KMS-11 (cell line): ENCODE results near the gene PSTK.

Experiments
- H2AFZ ChIP-seq: fragments of 200-600 bp; sonication (generic); 2 replicates; pipeline ENCODE4 v1.6.1; 2016; ENCODE audit warnings: antibody characterized with exemption, mixed run types, low read depth
- H3K27ac ChIP-seq: fragments of 200-600 bp; sonication (generic); 2 replicates; pipeline ENCODE4 v1.6.1; 2016; ENCODE audit warnings: mild to moderate bottlenecking, mixed run types
- H3K27me3 ChIP-seq: fragments of 200-600 bp; sonication (generic); 2 replicates; pipeline ENCODE4 v1.6.1; 2017; ENCODE audit warnings: mild to moderate bottlenecking, low read depth, mixed run types, moderate library complexity; ENCODE audit not compliant: insufficient read depth
- H3K36me3 ChIP-seq: fragments of 200-600 bp; sonication (generic); 2 replicates; pipeline ENCODE4 v1.6.1; 2017; ENCODE audit warnings: mild to moderate bottlenecking, mixed run types; ENCODE audit not compliant: insufficient read depth
- H3K4me1 ChIP-seq: fragments of 200-600 bp; sonication (generic); 2 replicates; pipeline ENCODE4 v1.6.1; 2016; ENCODE audit warnings: mild to moderate bottlenecking, low read depth, mixed run types; ENCODE audit not compliant: poor library complexity, severe bottlenecking
- H3K4me2 ChIP-seq: fragments of 200-600 bp; sonication (generic); 2 replicates; pipeline ENCODE4 v1.7.0; 2016; ENCODE audit warnings: mild to moderate bottlenecking, mixed run types
- H3K4me3 ChIP-seq: fragments of 200-600 bp; sonication (generic); IDR thresholded peaks from 2 replicates; pipeline ENCODE4 v1.6.1; 2017; ENCODE audit warnings: low read depth, low read length, mixed read lengths; ENCODE audit not compliant: insufficient read depth
- H3K79me2 ChIP-seq: fragments of 200-600 bp; sonication (generic); 2 replicates; pipeline ENCODE4 v1.6.1; 2016; ENCODE audit warnings: low read depth, mixed run types; ENCODE audit not compliant: insufficient read depth
- H3K9ac ChIP-seq: fragments of 200-600 bp; sonication (generic); 2 replicates; pipeline ENCODE4 v1.6.1; 2016; ENCODE audit warnings: mild to moderate bottlenecking, mixed run types
- H4K20me1 ChIP-seq: fragments of 200-600 bp; sonication (generic); 2 replicates; pipeline ENCODE4 v1.6.1; 2016; ENCODE audit warnings: mild to moderate bottlenecking, mixed run types; ENCODE audit not compliant: insufficient read depth
- TF ChIP-seq, protein P1 (sequence below): fragments of 200-600 bp; sonication (generic); conservative IDR thresholded peaks from 2 replicates; pipeline ENCODE4 v1.6.1; 2017; ENCODE audit warnings: low read depth, mild to moderate bottlenecking, antibody characterized with exemption, low read length, moderate library complexity, mixed read lengths

The PSTK gene

DNA sequence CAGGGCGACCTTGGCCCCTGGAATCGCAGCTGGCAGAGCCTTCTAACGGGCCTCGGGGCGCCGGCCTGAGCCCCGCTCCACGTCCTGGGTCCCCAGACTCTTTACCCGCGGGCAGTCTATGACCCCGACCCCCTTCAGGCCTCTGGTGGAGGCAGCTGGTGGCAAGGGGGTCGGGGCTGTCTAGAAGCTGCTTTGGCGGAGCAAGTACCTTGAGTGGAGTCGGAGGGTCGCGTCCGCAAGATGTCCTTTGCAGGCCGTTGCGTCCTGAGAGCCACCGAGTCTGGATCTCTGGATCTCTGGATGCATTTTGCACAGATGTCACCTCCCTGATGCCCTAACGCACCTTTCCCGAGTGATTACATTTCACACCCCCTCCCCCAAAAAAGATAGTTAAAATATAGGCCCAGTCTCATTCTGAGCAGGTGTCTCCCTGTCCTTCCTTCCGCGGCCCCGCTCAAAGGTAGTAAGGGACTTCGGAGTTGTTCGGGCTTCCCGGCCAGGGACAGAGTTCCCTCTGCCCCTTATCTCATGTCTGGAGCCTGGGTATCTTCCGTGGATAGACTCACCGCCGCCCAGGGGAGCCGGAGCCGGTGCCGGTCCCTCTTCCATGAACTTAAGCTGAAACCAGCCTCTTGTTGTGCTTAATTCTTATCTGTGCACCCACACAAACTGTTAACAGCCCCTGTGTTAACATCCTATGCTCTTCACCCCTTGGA is 29.1 kb downstream of the PSTK start:
- TF ChIP-seq, protein P1, sequence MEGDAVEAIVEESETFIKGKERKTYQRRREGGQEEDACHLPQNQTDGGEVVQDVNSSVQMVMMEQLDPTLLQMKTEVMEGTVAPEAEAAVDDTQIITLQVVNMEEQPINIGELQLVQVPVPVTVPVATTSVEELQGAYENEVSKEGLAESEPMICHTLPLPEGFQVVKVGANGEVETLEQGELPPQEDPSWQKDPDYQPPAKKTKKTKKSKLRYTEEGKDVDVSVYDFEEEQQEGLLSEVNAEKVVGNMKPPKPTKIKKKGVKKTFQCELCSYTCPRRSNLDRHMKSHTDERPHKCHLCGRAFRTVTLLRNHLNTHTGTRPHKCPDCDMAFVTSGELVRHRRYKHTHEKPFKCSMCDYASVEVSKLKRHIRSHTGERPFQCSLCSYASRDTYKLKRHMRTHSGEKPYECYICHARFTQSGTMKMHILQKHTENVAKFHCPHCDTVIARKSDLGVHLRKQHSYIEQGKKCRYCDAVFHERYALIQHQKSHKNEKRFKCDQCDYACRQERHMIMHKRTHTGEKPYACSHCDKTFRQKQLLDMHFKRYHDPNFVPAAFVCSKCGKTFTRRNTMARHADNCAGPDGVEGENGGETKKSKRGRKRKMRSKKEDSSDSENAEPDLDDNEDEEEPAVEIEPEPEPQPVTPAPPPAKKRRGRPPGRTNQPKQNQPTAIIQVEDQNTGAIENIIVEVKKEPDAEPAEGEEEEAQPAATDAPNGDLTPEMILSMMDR, result no peak
- Histone ChIP-seq H3K4me3 (peak overlapping the region; percentile 6), H3K79me2 (peaks cover 40% of the 10 kb centered on the region), H3K4me1 (peaks cover 10% of the 10 kb centered on the region), H4K20me1 (no peaks in the 10 kb centered on the region), H2AFZ (peak overlapping the region; percentile 94), H3K36me3 (no peaks in the 10 kb centered on the region), H3K27me3 (no peaks in the 10 kb centered on the region), H3K27ac (no peak overlapping the region), H3K9ac (peak overlapping the region; percentile 96; the same call in 1 of the 2 replicates), H3K4me2 (peak overlapping the region; percentile 75)

DNA sequence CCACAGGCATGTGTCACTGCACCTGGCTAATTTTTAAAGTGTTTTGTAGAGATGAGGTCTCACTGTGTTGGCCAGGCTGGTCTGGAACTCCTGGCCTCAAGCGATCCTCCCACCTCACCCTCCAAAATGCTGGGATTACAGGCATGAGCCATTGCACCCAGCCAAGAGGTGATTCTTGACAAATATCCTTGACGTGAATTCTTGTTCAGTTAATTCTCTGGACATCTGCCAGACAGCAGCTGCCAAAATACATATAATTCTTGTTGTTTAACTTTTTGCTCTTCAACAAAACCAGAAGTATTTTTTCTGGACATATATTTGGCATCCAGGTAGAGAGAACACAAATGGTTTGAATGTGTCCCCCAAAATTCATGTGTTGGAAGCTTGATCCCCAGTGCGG is 31.8 kb downstream of the PSTK start:
- no peak overlapping the region for H3K4me3 ChIP-seq
- no peaks in the 10 kb centered on the region for H3K27me3 ChIP-seq
- peaks cover 13% of the 10 kb centered on the region for H3K79me2 ChIP-seq
- no peak overlapping the region for H2AFZ ChIP-seq
- H3K9ac ChIP-seq, result no peak overlapping the region
- H3K36me3 ChIP-seq, result no peaks in the 10 kb centered on the region
- H3K4me1 ChIP-seq, result peaks cover 5% of the 10 kb centered on the region
- TF ChIP-seq, protein P1, result no peak
- no peak overlapping the region for H3K27ac ChIP-seq
- H4K20me1 ChIP-seq, result no peaks in the 10 kb centered on the region
- no peak overlapping the region for H3K4me2 ChIP-seq

DNA sequence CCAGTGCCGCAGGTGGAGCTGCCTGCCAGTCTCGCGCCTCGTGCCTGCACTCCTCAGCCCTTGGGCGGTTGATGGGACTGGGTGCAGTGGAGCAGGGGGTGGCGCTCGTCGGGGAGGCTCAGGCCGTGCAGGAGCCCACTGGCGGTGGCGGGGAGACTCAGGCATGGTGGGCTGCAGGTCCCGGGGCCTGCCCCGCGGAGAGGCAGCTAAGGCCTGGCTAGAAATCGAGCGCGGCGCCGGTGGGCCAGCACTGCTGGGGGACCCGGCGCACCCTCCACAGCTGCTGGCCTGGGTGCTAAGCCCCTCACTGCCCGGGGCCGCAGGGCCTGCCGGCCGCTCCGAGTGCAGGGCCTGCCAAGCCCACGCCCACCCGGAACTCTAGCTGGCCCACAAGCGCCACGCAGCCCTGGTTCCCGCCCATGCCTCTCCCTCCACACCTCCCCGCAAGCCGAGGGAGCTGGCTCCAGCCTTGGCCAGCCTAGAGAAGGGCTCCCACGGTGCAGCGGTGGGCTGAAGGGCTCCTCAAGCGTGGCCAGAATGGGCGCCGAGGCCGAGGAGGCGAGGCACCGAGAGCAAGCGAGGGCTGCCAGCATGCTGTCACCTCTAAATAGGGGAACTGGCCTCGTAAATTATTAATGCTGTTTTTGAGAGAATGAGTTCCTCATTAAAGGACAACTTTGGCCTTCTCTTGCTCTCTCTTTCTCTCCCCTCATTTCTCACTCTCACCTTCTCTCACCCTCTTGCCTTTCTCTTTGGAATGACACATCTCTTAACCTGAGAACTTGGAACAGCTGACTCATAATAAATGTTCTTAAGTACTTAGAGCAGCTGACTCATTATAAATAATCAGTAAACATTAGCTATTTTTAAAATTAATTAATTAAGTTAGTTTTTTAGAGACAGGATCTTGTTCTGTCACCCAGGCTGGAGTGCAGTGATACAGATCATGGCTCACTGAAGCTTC is 33.5 kb downstream of the PSTK start:
- H3K4me1 ChIP-seq, result no peaks in the 10 kb centered on the region
- no peaks in the 10 kb centered on the region for H3K79me2 ChIP-seq
- no peak overlapping the region for H3K4me2 ChIP-seq
- H3K27ac ChIP-seq, result no peak overlapping the region
- no peak overlapping the region for H2AFZ ChIP-seq
- H3K9ac ChIP-seq, result no peak overlapping the region
- H4K20me1 ChIP-seq, result no peaks in the 10 kb centered on the region
- no peaks in the 10 kb centered on the region for H3K27me3 ChIP-seq
- H3K4me3 ChIP-seq, result no peak overlapping the region
- H3K36me3 ChIP-seq, result no peaks in the 10 kb centered on the region
- TF ChIP-seq, protein P1, result no peak

DNA sequence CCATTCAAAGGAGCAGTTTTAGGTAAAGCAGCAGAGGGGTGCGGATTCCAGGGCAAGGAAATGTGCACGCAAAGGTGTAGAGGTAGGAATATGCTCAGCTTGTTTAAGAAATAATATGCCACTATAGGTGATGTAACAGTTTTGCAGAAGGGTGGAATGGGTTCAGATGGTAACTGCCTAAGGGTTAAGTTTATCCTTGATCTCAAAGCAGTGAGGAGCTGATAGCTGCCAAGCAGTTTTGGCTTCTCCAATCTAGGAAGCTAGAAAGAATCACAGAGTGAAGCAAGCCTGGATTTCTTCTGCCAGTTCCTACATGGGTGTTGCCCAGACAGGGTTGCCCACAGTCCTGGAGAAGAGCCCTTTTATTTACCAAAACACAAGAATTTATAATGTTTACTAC is 34.6 kb downstream of the PSTK start:
- no peak overlapping the region for H3K27ac ChIP-seq
- no peak overlapping the region for H3K4me2 ChIP-seq

More for the DNA sequence above, 34.6 kb downstream of the PSTK start:
- TF ChIP-seq, protein P1, result no peak
- no peak overlapping the region for H3K4me3 ChIP-seq
- H3K36me3 ChIP-seq, result no peaks in the 10 kb centered on the region
- H3K9ac ChIP-seq, result no peak overlapping the region
- no peaks in the 10 kb centered on the region for H3K79me2 ChIP-seq
- no peak overlapping the region for H2AFZ ChIP-seq
- no peaks in the 10 kb centered on the region for H3K27me3 ChIP-seq
- H3K4me1 ChIP-seq, result no peaks in the 10 kb centered on the region
- no peaks in the 10 kb centered on the region for H4K20me1 ChIP-seq
